HK-2 (cell line): ENCODE data around the gene ATXN1.
"Not testable (repeated sequence)": the region's sequence is repeated elsewhere in the genome, so short reads cannot be mapped to it uniquely, and the experiment has no call there.

Experiments
- DNase-seq: peaks from one replicate; pipeline ENCODE4 v3.0.0-alpha.2; 2018; ENCODE audit not compliant: unreplicated experiment

ATXN1 gene

GRCh38 chr6:16644540-16645250, 116.6 kb downstream of the ATXN1 start:
- DNase-seq, result no peak

DNA sequence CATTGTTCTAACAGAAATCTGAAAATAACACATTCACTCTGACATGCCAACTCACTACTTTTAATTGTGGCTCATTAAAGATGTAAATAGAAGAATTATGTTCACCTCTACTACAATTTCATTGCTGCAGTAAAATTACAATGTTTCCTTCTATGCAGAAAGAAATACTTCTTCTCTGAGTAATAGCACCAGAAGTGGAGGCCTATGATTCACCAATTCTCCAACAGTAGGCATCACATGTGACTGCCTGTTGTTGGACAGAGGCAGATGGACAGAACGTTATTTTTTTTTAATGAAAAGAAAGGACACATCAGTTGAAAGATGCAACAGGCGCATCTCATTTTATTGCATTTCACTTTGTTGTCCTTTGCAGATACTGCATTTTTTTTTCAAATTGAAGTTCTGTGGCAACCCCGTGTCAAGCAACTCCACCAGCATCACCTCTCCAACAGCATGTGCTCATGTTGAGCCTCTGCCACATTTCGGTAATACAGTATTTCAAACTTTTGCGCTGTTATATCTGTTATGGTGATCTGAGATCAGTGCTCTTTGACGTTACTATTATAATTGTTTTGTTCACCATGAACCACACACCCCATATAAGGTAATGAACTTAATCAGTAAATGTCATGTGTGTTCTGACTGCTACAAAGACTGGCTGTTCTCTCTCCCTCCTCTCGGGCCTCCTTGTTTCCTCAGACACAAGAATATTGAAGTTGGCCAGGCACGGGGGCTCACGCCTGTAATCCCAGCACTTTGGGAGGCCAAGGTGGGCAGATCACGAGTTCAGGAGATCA, 121.4 kb downstream of the ATXN1 start:
- DNase-seq, result peak; percentile 21

- DNase-seq, result no peak
Measured at GRCh38 chr6:16637635-16638034, 123.6 kb downstream of the ATXN1 start.

- DNase-seq, result peak; percentile 61
Measured at GRCh38 chr6:16635810-16636602, 125.3 kb downstream of the ATXN1 start.

DNA sequence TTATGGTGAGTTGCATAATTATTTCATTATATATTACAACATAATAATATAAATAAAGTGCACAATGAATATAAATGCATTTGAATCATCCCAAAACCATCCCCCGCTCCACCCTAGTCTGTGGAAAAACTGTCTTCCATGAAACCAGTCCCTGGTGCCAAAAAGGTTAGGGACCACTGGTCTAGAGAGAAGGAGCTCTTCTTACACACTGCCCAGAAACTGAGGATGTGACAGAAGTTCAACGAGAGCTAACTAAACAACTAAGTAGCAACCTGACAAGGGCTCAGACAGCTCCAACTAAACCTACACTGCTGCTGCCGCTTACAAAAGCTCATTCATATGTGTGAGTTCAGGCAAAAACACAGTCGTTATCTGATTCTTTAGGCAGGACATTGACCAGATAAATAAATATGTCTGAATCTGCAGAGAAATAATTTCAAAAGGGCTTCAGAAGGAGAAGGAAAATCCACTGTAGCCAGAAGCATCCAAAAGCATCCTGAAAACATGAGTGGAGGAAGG, 125.9 kb downstream of the ATXN1 start:
- no peak for DNase-seq

- no peak for DNase-seq
Measured at GRCh38 chr6:16634855-16635254, 126.4 kb downstream of the ATXN1 start.

DNA sequence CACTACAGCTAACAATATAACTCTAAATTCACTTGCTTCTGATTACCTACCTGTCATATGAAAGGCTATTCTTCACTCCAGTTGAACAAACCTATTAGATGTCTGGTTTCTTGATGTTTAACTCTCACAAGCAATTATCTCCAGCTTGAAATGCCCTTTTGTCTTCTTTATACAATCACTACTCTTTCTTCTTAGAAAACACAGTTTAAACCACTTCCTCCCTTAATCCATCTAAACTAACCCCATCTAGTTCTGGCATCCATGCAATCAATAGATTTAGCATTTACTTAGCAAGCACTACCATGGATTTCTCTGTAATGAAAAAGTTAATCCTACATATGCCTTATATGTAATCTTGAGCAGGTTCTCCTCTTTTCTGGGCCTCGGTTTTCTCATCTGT, 127.3 kb downstream of the ATXN1 start:
- no peak for DNase-seq

DNA sequence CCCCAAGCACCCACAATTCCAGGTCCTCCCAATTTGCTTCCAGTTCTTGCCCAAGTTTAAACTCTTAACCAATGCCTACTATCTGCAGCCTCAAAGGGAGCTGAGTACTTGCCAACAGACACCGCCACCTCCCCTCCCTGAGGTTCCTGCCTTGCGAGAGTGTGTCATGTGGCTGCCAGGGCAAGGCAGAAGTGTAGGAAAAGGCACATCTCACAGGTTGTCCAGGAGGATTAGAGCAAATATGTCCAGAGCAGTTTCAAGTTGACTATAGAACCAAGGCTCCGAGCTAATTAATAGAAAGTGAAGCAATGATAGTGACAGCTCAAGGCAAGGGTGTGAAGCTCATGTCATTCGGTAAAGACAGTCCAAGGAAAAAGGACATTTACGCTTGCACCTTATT, 127.8 kb downstream of the ATXN1 start:
- DNase-seq, result no peak

- DNase-seq, result no peak
Measured at GRCh38 chr6:16632101-16632500, 129.2 kb downstream of the ATXN1 start.

DNA sequence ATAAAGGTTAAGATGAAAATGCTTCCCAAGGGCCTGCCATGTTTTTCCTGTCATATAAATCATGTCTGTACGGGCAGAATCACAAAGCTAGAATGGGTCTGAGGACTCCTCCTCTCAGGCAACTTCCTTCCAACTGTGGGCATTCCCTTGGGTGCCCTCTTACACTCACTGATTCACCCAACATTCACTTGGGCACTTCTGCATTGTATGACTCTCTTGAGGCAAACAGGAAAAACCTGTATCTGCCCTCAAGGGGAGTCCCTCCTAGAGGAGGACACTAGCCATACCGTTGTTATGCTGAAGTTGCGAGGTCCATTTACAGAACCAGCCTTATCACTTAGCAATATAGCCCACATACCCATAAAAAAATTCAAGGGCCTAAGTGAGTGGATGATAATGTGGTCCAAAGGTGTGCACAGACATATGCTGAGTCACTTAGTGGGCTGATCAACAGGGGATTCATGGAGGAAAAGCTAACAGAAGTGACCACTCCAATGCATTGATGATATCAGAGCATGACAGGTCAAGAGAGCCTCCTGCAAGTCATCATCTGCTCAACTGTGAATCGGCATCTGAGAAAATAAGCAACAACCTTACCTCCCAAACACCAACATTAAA, 131.1 kb downstream of the ATXN1 start:
- DNase-seq, result no peak

DNA sequence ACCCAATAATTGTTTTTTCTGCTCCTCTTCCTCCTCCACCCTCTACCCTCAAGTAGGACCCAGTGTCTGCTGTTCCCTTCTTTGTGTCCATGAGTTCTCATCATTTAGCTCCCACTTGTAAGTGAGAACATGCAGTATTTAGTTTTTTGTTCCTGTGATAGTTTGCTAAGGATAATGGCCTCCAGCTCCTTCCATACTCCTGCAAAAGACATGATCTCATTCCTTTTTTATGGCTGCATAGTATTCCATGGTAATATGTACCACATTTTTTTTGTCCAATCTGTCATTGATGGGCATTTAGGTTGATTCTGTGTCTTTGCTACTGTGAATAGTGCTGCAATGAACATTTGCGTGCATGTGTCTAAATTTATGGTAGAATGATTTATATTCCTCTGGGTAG, 132.7 kb downstream of the ATXN1 start:
- not testable (repeated sequence) for DNase-seq

DNA sequence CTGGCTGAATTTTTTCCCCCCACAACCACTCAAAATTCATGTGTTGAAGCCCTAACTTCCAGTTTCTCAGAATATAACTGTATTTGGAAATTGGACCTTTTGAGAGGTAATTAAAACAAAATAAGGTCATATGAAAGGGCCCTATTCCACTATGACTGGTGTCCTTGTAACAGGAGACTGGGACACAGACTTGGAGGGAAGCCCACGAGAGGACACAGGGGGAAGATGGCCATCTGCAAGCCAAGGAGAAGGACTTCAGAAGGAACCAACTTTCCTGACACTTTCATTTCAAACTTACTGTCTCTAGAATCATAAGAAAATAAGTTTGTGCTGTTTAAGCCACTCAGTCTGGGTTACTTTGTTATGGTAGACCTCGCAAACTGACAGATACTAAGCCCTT, 134.6 kb downstream of the ATXN1 start:
- DNase-seq, result no peak

GRCh38 chr6:16625291-16626265, 135.7 kb downstream of the ATXN1 start:
- DNase-seq, result no peak

DNA sequence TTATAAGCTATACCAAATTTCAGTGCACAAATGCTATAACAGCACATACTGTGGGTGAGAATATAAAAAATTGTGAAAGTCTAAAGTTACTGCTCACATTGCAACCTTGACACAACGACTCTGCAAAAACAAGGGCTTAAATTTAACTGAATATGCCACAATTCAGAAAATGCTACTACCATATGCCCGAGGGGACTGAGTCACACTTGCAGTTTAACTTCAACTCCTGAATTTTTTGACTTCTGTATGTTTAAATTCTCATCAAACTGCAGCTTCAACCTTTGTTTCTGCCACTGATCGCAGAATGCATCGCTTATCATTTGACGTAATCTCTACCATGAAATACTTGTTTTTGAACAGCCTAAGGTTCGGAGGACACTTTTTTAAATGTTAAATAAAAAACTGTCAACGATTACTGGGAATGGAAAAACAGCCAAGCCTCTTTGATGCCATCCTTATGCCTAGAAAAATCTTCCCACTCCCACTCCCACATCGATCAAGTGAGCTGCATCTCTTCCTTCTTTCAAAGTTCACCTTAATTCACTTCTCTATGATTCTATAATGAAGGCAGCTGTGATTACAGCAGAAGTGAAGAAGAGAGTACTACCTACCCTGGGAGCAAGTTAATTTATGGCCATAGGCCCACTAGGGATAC, 136.5 kb downstream of the ATXN1 start:
- DNase-seq, result no peak

GRCh38 chr6:16623731-16624130, 137.5 kb downstream of the ATXN1 start:
- no peak for DNase-seq

GRCh38 chr6:16623029-16623653, 138.1 kb downstream of the ATXN1 start:
- DNase-seq, result no peak

DNA sequence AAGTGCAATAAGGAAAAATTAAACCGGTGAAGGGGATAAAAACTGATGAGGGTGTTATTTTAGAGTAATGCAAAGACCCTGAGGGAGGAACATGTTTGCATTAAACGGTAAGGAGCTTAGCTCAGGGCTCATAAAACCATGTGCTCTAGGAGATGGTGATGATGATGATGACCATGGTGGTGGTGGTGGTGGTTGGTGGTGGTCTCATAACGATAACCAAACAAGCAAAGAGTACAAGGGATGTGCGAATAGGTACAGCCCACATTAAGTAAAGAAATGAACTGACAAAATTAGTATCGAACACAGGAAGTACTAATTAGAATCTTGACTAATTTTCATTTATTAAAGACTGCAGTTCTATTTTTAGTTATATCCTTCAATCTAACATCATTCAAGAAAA, 139.1 kb downstream of the ATXN1 start:
- DNase-seq, result no peak

DNA sequence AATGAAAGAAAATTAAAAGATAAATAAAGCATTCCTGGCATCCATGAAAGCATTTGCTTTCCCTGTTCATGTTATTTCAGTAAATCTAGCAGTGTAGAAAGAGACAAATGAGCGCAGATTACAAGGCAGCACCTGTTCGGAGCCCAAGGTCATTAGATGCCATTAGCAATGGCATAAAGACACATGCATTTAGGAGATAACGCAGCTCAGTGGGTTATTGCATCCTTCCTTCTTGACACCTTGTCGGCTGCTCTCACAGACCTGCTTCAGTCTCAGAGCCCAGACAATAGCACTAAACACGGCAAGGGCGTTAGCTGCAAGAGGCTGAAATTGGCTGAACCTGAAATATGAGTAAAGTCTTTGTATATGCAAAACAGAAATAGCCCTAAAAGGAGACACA, 140.3 kb downstream of the ATXN1 start:
- DNase-seq, result no peak

DNA sequence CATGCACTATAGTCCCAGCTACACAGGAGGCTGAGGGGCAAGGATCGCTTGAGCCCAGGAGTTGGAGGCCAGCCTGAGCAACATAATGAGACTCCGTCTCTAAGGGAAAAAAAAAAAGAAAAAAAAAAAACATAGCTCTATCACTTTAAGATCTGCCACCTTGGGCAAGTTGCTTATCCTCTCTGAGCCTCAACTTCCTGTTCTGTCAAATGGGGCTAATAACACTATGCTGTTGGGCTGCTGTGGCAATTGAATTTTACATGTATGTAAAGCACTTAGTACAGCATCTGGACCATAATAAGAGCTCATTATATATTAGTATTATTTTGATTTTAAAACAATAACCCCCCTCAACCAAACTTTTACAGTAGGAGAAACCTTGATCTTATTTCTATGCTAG, 141.5 kb downstream of the ATXN1 start:
- no peak for DNase-seq

DNA sequence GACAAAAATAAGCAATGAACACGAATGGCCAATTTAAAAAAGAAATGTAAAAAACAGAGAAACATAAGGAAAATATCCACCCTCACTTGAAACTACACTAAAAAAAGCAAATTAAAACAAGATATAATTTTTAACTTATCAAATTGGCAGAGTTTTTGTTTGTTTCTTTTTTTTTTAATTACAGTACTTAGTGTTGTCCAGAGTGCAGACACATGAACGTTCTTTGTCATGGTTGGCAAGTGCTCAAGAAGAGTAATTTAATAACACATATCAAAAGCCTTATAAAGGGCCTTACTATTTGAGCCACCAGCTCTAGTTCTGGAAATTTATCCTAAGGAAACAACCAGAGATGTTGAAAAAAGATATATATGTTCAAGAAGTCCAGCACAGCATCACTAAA, 142.3 kb downstream of the ATXN1 start:
- DNase-seq, result no peak
